Measurements from ENCODE around the gene AQP2. TPM values are rescaled to one million over a fixed set of nuclear protein-coding genes. Genes with fewer than 3 reads are reported as not detected.

The AQP2 gene
- total and polyA plus RNA-seq, 4 donors = not detected

GRCh38 chr12:49987625-49988303 is 37.2 kb downstream of the AQP2 start:
- H3K27ac ChIP-seq (ENCODE audit: low read depth in 1 of 2, low read length in 2 of 2) = no peak overlapping the region
- no peak for DNase-seq (ENCODE audit: low spot score)

More at GRCh38 chr12:49987625-49988303, 37.2 kb downstream of the AQP2 start:
- Histone ChIP-seq H3K9ac (ENCODE audit: low read depth in 1 of 2, low read length in 2 of 2) (no peak overlapping the region), H3K9me3 (ENCODE audit: control insufficient read depth in 4 of 4, low read length in 3 of 4) (no peaks in the 10 kb centered on the region), H3K4me3 (ENCODE audit: low read depth in 1 of 3, low read length in 3 of 3) (no peak overlapping the region), H3K4me1 (ENCODE audit: control insufficient read depth in 4 of 4, insufficient read depth in 4 of 4, low read length in 3 of 4) (peaks cover 0 to 5% (median 0%) of the 10 kb centered on the region in 4 donors), H3K27me3 (ENCODE audit: control insufficient read depth in 4 of 4, insufficient read depth in 4 of 4, low read length in 3 of 4) (no peaks in the 10 kb centered on the region), H3K36me3 (ENCODE audit: control insufficient read depth in 4 of 4, insufficient read depth in 3 of 4, low read depth in 1 of 4, low read length in 3 of 4) (no peaks in the 10 kb centered on the region)
- WGBS = 71% methylated on average over 4 of the region's 4 CpGs
- TF ChIP-seq, protein P1, sequence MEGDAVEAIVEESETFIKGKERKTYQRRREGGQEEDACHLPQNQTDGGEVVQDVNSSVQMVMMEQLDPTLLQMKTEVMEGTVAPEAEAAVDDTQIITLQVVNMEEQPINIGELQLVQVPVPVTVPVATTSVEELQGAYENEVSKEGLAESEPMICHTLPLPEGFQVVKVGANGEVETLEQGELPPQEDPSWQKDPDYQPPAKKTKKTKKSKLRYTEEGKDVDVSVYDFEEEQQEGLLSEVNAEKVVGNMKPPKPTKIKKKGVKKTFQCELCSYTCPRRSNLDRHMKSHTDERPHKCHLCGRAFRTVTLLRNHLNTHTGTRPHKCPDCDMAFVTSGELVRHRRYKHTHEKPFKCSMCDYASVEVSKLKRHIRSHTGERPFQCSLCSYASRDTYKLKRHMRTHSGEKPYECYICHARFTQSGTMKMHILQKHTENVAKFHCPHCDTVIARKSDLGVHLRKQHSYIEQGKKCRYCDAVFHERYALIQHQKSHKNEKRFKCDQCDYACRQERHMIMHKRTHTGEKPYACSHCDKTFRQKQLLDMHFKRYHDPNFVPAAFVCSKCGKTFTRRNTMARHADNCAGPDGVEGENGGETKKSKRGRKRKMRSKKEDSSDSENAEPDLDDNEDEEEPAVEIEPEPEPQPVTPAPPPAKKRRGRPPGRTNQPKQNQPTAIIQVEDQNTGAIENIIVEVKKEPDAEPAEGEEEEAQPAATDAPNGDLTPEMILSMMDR (IDR thresholded peaks at IDR 0.05; ENCODE audit: low read depth, low read length, missing input control) = no peak
- TF ChIP-seq FOXA2 (IDR thresholded peaks at IDR 0.05) = no peak
- TF ChIP-seq TAF1 (conservative IDR thresholded peaks at IDR 0.05) = no peak
- TF ChIP-seq, protein P2, sequence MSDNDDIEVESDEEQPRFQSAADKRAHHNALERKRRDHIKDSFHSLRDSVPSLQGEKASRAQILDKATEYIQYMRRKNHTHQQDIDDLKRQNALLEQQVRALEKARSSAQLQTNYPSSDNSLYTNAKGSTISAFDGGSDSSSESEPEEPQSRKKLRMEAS (IDR thresholded peaks at IDR 0.05) = no peak
- no peak for TF ChIP-seq RAD21 (IDR thresholded peaks at IDR 0.05)
- TF ChIP-seq HNF4A (conservative IDR thresholded peaks at IDR 0.05) = peak; percentile 64
- TF ChIP-seq RXRA (IDR thresholded peaks at IDR 0.05) = peak; percentile 16 to 45
- TF ChIP-seq NR2F2 (IDR thresholded peaks at IDR 0.05) = no peak
- TF ChIP-seq EGR1 (IDR thresholded peaks at IDR 0.05; ENCODE audit: low read depth in 2 of 2) = no peak
- no peak for TF ChIP-seq YY1 (IDR thresholded peaks at IDR 0.05)
- no peak for TF ChIP-seq FOXA1 (IDR thresholded peaks at IDR 0.05)
- no peak for TF ChIP-seq GABPA (IDR thresholded peaks at IDR 0.05 in 1 of 2, conservative IDR thresholded peaks at IDR 0.05 in 1 of 2)
- TF ChIP-seq ATF3 (IDR thresholded peaks at IDR 0.05) = no peak
- peak; percentile 67 for TF ChIP-seq SP1 (IDR thresholded peaks at IDR 0.05)
- TF ChIP-seq HNF4G (IDR thresholded peaks at IDR 0.05) = no peak
- TF ChIP-seq REST (IDR thresholded peaks at IDR 0.05) = no peak
- TF ChIP-seq JUND (IDR thresholded peaks at IDR 0.05) = peak; percentile 16 to 38
- TF ChIP-seq ZBTB33 (IDR thresholded peaks at IDR 0.05) = no peak

Measured in liver (tissue), 9 donors.